MCF 10A (cell line): ENCODE data around the gene SCARB2. TPM values are rescaled to one million over a fixed set of nuclear protein-coding genes. Genes with fewer than 3 reads are reported as not detected.
A peak's percentile ranks its signal among the peaks of the same experiment; 100 is the strongest.

Experiments
- BruUV-seq: library from RNA; stranded (reverse); fragments of 400-500 nt; replicated peaks from 2 replicates; lab custom pipeline; 2021; lab: Mats Ljungman, UMichigan
- CTCF ChIA-PET: fragments of 300-600 bp; sonication (Branson Sonifier 250); formaldehyde crosslinking; extraction: SDS; loops from one replicate; lab custom pipeline; 2021; ENCODE audit warnings: antibody characterized with exemption, inconsistent platforms; lab: Yijun Ruan, JAX
- POLR2A ChIA-PET: fragments of 300-600, 350-650 bp; sonication (Branson Sonifier 250); formaldehyde crosslinking; extraction: SDS; loops from one replicate; lab custom pipeline; 2020; ENCODE audit warnings: antibody characterized with exemption, inconsistent platforms; lab: Yijun Ruan, JAX
- DNase-seq: peaks from one replicate; pipeline ENCODE4 v3.0.0-alpha.2; 2018; ENCODE audit not compliant: unreplicated experiment
- H3K27ac Mint-ChIP-seq: one replicate; pipeline ENCODE4 v1.8.0; 2022; ENCODE audit warnings: mild to moderate bottlenecking, low read depth, mixed read lengths; ENCODE audit not compliant: unreplicated experiment
- H3K27me3 Mint-ChIP-seq: one replicate; pipeline ENCODE4 v1.8.0; 2022; ENCODE audit warnings: mixed read lengths; ENCODE audit not compliant: insufficient read depth, unreplicated experiment
- H3K36me3 Mint-ChIP-seq: one replicate; pipeline ENCODE4 v1.8.0; 2022; ENCODE audit warnings: mild to moderate bottlenecking, moderate library complexity, mixed read lengths; ENCODE audit not compliant: insufficient read depth, unreplicated experiment
- H3K4me1 Mint-ChIP-seq: one replicate; pipeline ENCODE4 v1.8.0; 2022; ENCODE audit warnings: mixed read lengths; ENCODE audit not compliant: insufficient read depth, unreplicated experiment
- H3K4me3 Mint-ChIP-seq: one replicate; pipeline ENCODE4 v1.8.0; 2022; ENCODE audit warnings: mild to moderate bottlenecking, moderate library complexity, mixed read lengths; ENCODE audit not compliant: unreplicated experiment
- H3K9me3 Mint-ChIP-seq: one replicate; pipeline ENCODE4 v1.8.0; 2022; ENCODE audit warnings: mixed read lengths; ENCODE audit not compliant: unreplicated experiment
- CTCF ChIP-seq: fragments of 200-600 bp; IDR thresholded peaks from one replicate; pipeline ENCODE4 v1.8.0; 2022; ENCODE audit warnings: antibody characterized with exemption, mild to moderate bottlenecking; ENCODE audit not compliant: unreplicated experiment
- intact Hi-C: fragments of 100-400 bp; cut with micrococcal nuclease; formaldehyde crosslinking; loops from 2 replicates; pipeline ENCODE4 v1.14.1; 2022
- total RNA-seq: library from RNA; stranded (reverse); gene quantifications from 2 replicates; pipeline ENCODE4 v1.2.3, GENCODE V29; 2022

The SCARB2 gene
- total RNA-seq, 1 experiment from 2014 or later, result 67.2 TPM

- H3K4me1 Mint-ChIP-seq, result peaks cover 46% of the 10 kb centered on the region
- H3K27ac Mint-ChIP-seq, result peak overlapping the region; percentile 83
- H3K36me3 Mint-ChIP-seq, result no peaks in the 10 kb centered on the region
- H3K4me3 Mint-ChIP-seq, result peak overlapping the region; percentile 48
- no peak for DNase-seq
- no peak for TF ChIP-seq CTCF
- no TSS peak for BruUV-seq
- ChIA-PET POLR2A (interaction anchor here (0.8 to 7.8 kb wide), 7 partner anchors 9 to 73 kb away, joined by 3 to 69 read pairs (median 4); partner anchors contain the start of genes SCARB2 and STBD1), CTCF (interaction anchor here (0.5 to 0.6 kb wide), 2 partner anchors 479 to 1053 kb away, joined by 4 to 5 read pairs; no protein-coding TSS in a partner anchor)
- intact Hi-C loops, result no loop called here
- no peaks in the 10 kb centered on the region for H3K27me3 Mint-ChIP-seq
- peaks cover 17% of the 10 kb centered on the region for H3K9me3 Mint-ChIP-seq
Observed at GRCh38 chr4:76233083-76233482, 19.5 kb upstream of the SCARB2 start.

GRCh38 chr4:76232681-76233080, 19.1 kb upstream of the SCARB2 start:
- BruUV-seq, result no TSS peak
- H3K9me3 Mint-ChIP-seq, result peaks cover 15% of the 10 kb centered on the region
- no peaks in the 10 kb centered on the region for H3K36me3 Mint-ChIP-seq
- H3K27ac Mint-ChIP-seq, result peak overlapping the region; percentile 83
- intact Hi-C loops, result no loop called here
- ChIA-PET CTCF (interaction anchor here (0.5 to 0.6 kb wide), 2 partner anchors 479 to 1054 kb away, joined by 4 to 5 read pairs; no protein-coding TSS in a partner anchor), POLR2A (interaction anchor here (0.8 to 7.8 kb wide), 7 partner anchors 8 to 74 kb away, joined by 3 to 69 read pairs (median 4); partner anchors contain the start of genes SCARB2 and STBD1)
- no peaks in the 10 kb centered on the region for H3K27me3 Mint-ChIP-seq
- peak; percentile 34 for DNase-seq
- TF ChIP-seq CTCF, result no peak
- peak overlapping the region; percentile 48 for H3K4me3 Mint-ChIP-seq
- peaks cover 46% of the 10 kb centered on the region for H3K4me1 Mint-ChIP-seq

- no TSS peak for BruUV-seq
- H3K36me3 Mint-ChIP-seq, result no peaks in the 10 kb centered on the region
- no peak overlapping the region for H3K4me3 Mint-ChIP-seq
Observed at GRCh38 chr4:76226418-76226817, 12.8 kb upstream of the SCARB2 start.

More at GRCh38 chr4:76226418-76226817, 12.8 kb upstream of the SCARB2 start:
- intact Hi-C loops, result no loop called here
- CTCF ChIA-PET, result interaction anchor here (0.6 to 1.0 kb wide), 2 partner anchors 25 to 93 kb away, joined by 3 read pairs; partner anchors contain the start of gene FAM47E
- Mint-ChIP-seq H3K4me1 (peaks cover 6% of the 10 kb centered on the region), H3K9me3 (peaks cover 10% of the 10 kb centered on the region), H3K27ac (no peak overlapping the region), H3K27me3 (no peaks in the 10 kb centered on the region)
- POLR2A ChIA-PET, result interaction anchor here (1.9 kb wide), 1 partner anchor 10 kb away, joined by 6 read pairs; no protein-coding TSS in a partner anchor
- DNase-seq, result no peak
- no peak for TF ChIP-seq CTCF
